HepG2 (cell line): ENCODE data around the gene ZNF568. TPM values are rescaled to one million over a fixed set of nuclear protein-coding genes. Genes with fewer than 3 reads are reported as not detected.

Experiments
- ATAC-seq: fragments of 200-7000 bp; cut with Tn5 transposase; 3 replicates; pipeline ENCODE4 v1.9.1; 2020; ENCODE audit warnings: mild to moderate bottlenecking, moderate library complexity
- BruUV-seq: library from RNA; stranded (reverse); fragments of 400-500 nt; replicated peaks from 2 replicates; lab custom pipeline; 2021; lab: Mats Ljungman, UMichigan
- CTCF ChIA-PET: fragments of 300-600 bp; formaldehyde crosslinking; extraction: SDS; loops from one replicate; lab custom pipeline; 2021; ENCODE audit warnings: low total read pairs, inconsistent platforms, low intra/inter-chr PET ratio; lab: Yijun Ruan, JAX
- POLR2A ChIA-PET: fragments of 350-600 bp; sonication (Branson Sonifier 250); formaldehyde crosslinking; loops from one replicate; lab custom pipeline; 2020; ENCODE audit warnings: antibody characterized with exemption, inconsistent platforms; lab: Yijun Ruan, JAX
- DNase-seq: peaks from one replicate; pipeline ENCODE4 v3.0.0-alpha.2; 2015; ENCODE audit warnings: low spot score
- FAIRE-seq: peaks from 3 replicates; lab custom pipeline; 2011; peaks lifted over from hg19 to GRCh38; lab: Jason Lieb, UNC
- H2AFZ ChIP-seq: one replicate; pipeline ENCODE4 v1.6.1; 2011; ENCODE audit warnings: low read length, inconsistent platforms
- H3K27ac ChIP-seq: fragments of 300-600 bp; 3 replicates; pipeline ENCODE4 v1.8.0; 2011; ENCODE audit warnings: mixed run types, mild to moderate bottlenecking, mixed read lengths, low read length, inconsistent platforms; ENCODE audit not compliant: insufficient read depth; ENCODE audit errors: extremely low read length
- H3K27me3 ChIP-seq, 2 experiments: fragments of 200-600 bp in 1 of 2; 2 replicates in 1 of 2; 3 replicates in 1 of 2; pipeline versions ENCODE4 v1.6.0 to v1.8.0; 2011; ENCODE audit warnings: low read length in 2 of 2, mild to moderate bottlenecking in 2 of 2, moderate library complexity in 2 of 2, inconsistent platforms in 1 of 2; ENCODE audit not compliant: insufficient read depth in 2 of 2, control insufficient read depth in 1 of 2
- H3K36me3 ChIP-seq, 2 experiments: fragments of 200-600 bp in 1 of 2; replicated peaks in 1 of 2; 2 replicates in 1 of 2; 3 replicates in 1 of 2; pipeline versions ENCODE4 v1.5.1 to v1.8.0; 2011; ENCODE audit warnings: low read length in 2 of 2, inconsistent platforms in 1 of 2; ENCODE audit not compliant: insufficient read depth in 2 of 2, control insufficient read depth in 1 of 2
- H3K4me1 ChIP-seq: 2 replicates; pipeline ENCODE4 v1.5.1; 2012; ENCODE audit warnings: low read length, inconsistent platforms; ENCODE audit not compliant: insufficient read depth
- H3K4me2 ChIP-seq: 2 replicates; pipeline ENCODE4 v1.6.0; 2011; ENCODE audit warnings: low read depth, low read length, inconsistent platforms
- H3K4me3 ChIP-seq, 3 experiments: fragments of 200-600 bp in 1 of 3; sonication (generic), shearing (Covaris generic) in 1 of 3; replicated peaks in 1 of 3; 2 replicates each; pipeline ENCODE4 v1.5.1; 2011 to 2016; ENCODE audit warnings: low read length in 3 of 3, inconsistent platforms in 2 of 3, low read depth in 2 of 3, mild to moderate bottlenecking in 2 of 3, control low read depth in 1 of 3, mixed read lengths in 1 of 3; ENCODE audit not compliant: insufficient read depth in 1 of 3
- H3K79me2 ChIP-seq: one replicate; pipeline ENCODE4 v1.6.1; 2011; ENCODE audit warnings: low read length, inconsistent platforms; ENCODE audit not compliant: insufficient read depth
- H3K9ac ChIP-seq: 2 replicates; pipeline ENCODE4 v1.6.0; 2011; ENCODE audit warnings: mild to moderate bottlenecking, low read depth, low read length, inconsistent platforms; ENCODE audit not compliant: insufficient read depth
- H3K9me3 ChIP-seq: 2 replicates; pipeline ENCODE4 v1.5.1; 2012; ENCODE audit warnings: mild to moderate bottlenecking, low read length
- H4K20me1 ChIP-seq: 2 replicates; pipeline ENCODE4 v1.6.0; 2011; ENCODE audit warnings: inconsistent platforms, mild to moderate bottlenecking, low read length, moderate library complexity; ENCODE audit not compliant: insufficient read depth
- ARHGAP35 ChIP-seq: sonication (generic); formaldehyde crosslinking; IDR thresholded peaks from 2 replicates; pipeline ENCODE4 v1.9.0; 2022; ENCODE audit warnings: mild to moderate bottlenecking, inconsistent platforms, moderate library complexity, missing genetic modification reagents, borderline replicate concordance
- ATF5 ChIP-seq: sonication (generic); formaldehyde crosslinking; IDR thresholded peaks from 2 replicates; pipeline ENCODE4 v1.4.0; 2020; ENCODE audit warnings: mild to moderate bottlenecking, low read depth, missing genetic modification reagents
- CBX5 ChIP-seq: sonication (generic); formaldehyde crosslinking; IDR thresholded peaks from 2 replicates; pipeline ENCODE4 v1.4.0; 2020; ENCODE audit warnings: missing genetic modification reagents, borderline replicate concordance
- E2F2 ChIP-seq: sonication (generic); formaldehyde crosslinking; IDR thresholded peaks from 2 replicates; pipeline ENCODE4 v1.4.0; 2020; ENCODE audit warnings: missing genetic modification reagents, borderline replicate concordance
- HOMEZ ChIP-seq: IDR thresholded peaks from 2 replicates; pipeline ENCODE4 v1.6.1; 2016; ENCODE audit warnings: low read depth
- IKZF5 ChIP-seq: IDR thresholded peaks from 2 replicates; pipeline ENCODE4 v1.6.1; 2018; ENCODE audit warnings: missing genetic modification reagents, mild to moderate bottlenecking, missing compliant biosample characterization
- ZNF143 ChIP-seq: sonication (generic); formaldehyde crosslinking; IDR thresholded peaks from 2 replicates; pipeline ENCODE4 v1.4.0; 2020; ENCODE audit warnings: missing genetic modification reagents
- ZNF274 ChIP-seq: sonication (generic); formaldehyde crosslinking; IDR thresholded peaks from 2 replicates; pipeline ENCODE4 v1.5.1; 2020; ENCODE audit warnings: mild to moderate bottlenecking, missing genetic modification reagents
- WGBS: methylation state at CpG from one replicate; pipeline ENCODE4 v1.1.6; 2017; ENCODE audit warnings: low lambda C conversion rate; 5-methylcytosine and 5-hydroxymethylcytosine counted together
- in situ Hi-C: cut with HindIII; loops from 2 replicates; pipeline ENCODE4 v1.10.0; 2017; ENCODE audit warnings: low pct_unique_long_range_greater_than_20kb; ENCODE audit not compliant: extremely low pct_ligation_motif_present
- intact Hi-C: fragments of 100-400 bp; cut with micrococcal nuclease; formaldehyde crosslinking; loops from one replicate; pipeline ENCODE4 v1.10.0; 2022; ENCODE audit not compliant: unreplicated experiment
- polyA plus RNA-seq, 8 experiments: library from polyadenylated mRNA; depleted of rRNA in 3 of 8; stranded (reverse) in 7 of 8; unstranded in 1 of 8; fragments of >200 nt; fragmentation: Illumina TruSeq in 4 of 8; extraction: Trizol in 4 of 8; gene quantifications; 2 replicates each; pipeline versions ENCODE4 v1.2.1 to v1.2.3, GENCODE V29; 2011 to 2016; ENCODE audit warnings: low read depth in 4 of 8, missing spikeins in 1 of 8, mixed read lengths in 1 of 8; ENCODE audit not compliant: insufficient read depth in 1 of 8
- total RNA-seq, 5 experiments: library from RNA; depleted of rRNA; stranded (reverse); fragments of >200 nt; fragmentation: Illumina TruSeq; extraction: Trizol; gene quantifications; 2 replicates each; pipeline ENCODE4 v1.2.3, GENCODE V29; 2016; ENCODE audit warnings: low read depth in 1 of 5

ZNF568 gene
- total and polyA plus RNA-seq, 2 of the 13 experiments (the other 11 are each of a cell fraction or from before 2014, with no cell fraction given), result 0.15 to 1.00 TPM

GRCh38 chr19:36891768-36892357 lies 24.3 kb upstream of the ZNF568 start:
- 69% methylated on average over 3 of the region's 3 CpGs for WGBS
- Histone ChIP-seq H3K4me3 (no peak overlapping the region), H3K79me2 (no peaks in the 10 kb centered on the region), H3K9me3 (peaks cover 95% of the 10 kb centered on the region), H3K36me3 (no peaks in the 10 kb centered on the region), H3K4me1 (no peaks in the 10 kb centered on the region), H3K9ac (no peak overlapping the region), H4K20me1 (no peaks in the 10 kb centered on the region), H3K4me2 (no peak overlapping the region), H3K27ac (no peak overlapping the region), H3K27me3 (no peaks in the 10 kb centered on the region), H2AFZ (no peak overlapping the region)
- FAIRE-seq (no peak), DNase-seq (no peak), ATAC-seq (no peak)
- in situ Hi-C loops, result no loop called here
- TF ChIP-seq ZNF274 (CRISPR knock-in tag) (peak; percentile 48; the same call in 1 of the 2 replicates), IKZF5 (CRISPR knock-in tag) (no peak), ARHGAP35 (no peak)
- ChIA-PET CTCF (no interaction called here), POLR2A (no interaction called here)
- intact Hi-C loops, result no loop called here
- BruUV-seq, result no TSS peak

- FAIRE-seq (no peak), DNase-seq (no peak), ATAC-seq (no peak)
- Histone ChIP-seq H3K9me3 (peaks cover 96% of the 10 kb centered on the region), H3K36me3 (no peaks in the 10 kb centered on the region), H3K27ac (no peak overlapping the region), H2AFZ (no peak overlapping the region), H3K4me2 (no peak overlapping the region), H3K4me1 (no peaks in the 10 kb centered on the region), H3K27me3 (no peaks in the 10 kb centered on the region), H3K4me3 (no peak overlapping the region), H4K20me1 (no peaks in the 10 kb centered on the region), H3K79me2 (no peaks in the 10 kb centered on the region), H3K9ac (no peak overlapping the region)
- in situ Hi-C loops, result no loop called here
- no TSS peak for BruUV-seq
- ChIA-PET POLR2A (no interaction called here), CTCF (no interaction called here)
- 63% methylated on average over 2 of the region's 2 CpGs for WGBS
- intact Hi-C loops, result no loop called here
- TF ChIP-seq ATF5 (CRISPR knock-in tag) (no peak), ZNF143 (CRISPR knock-in tag) (no peak), CBX5 (CRISPR knock-in tag) (no peak), HOMEZ (CRISPR knock-in tag) (no peak), E2F2 (CRISPR knock-in tag) (no peak)
Measured at GRCh38 chr19:36894849-36895383, 21.2 kb upstream of the ZNF568 start.
